Stimulated activated CD4-positive, alpha-beta T cell treated with anti-CD3 and anti-CD28 coated beads, Interleukin-2, amount 100 ng/mL, for 4 hours (primary cell): ENCODE results near the gene SMAD4.
"Not testable (repeated sequence)": the region's sequence is repeated elsewhere in the genome, so short reads cannot be mapped to it uniquely, and the experiment has no call there.

Source experiments
- DNase-seq: peaks from one replicate; pipeline ENCODE4 v3.0.0-alpha.2; 2020; ENCODE audit warnings: low read depth

Gene SMAD4

GRCh38 chr18:51111633-51112355, 81.8 kb downstream of the SMAD4 start:
- not testable (repeated sequence) for DNase-seq

GRCh38 chr18:51116996-51117395, 87.0 kb downstream of the SMAD4 start:
- not testable (repeated sequence) for DNase-seq

- DNase-seq, result not testable (repeated sequence)
Observed at GRCh38 chr18:51119561-51119960, 89.5 kb downstream of the SMAD4 start.

- DNase-seq, result not testable (repeated sequence)
Observed at GRCh38 chr18:51119976-51120375, 90.0 kb downstream of the SMAD4 start.

GRCh38 chr18:51120809-51121596, 91.0 kb downstream of the SMAD4 start:
- DNase-seq, result no peak

GRCh38 chr18:51121597-51121857, 91.5 kb downstream of the SMAD4 start:
- DNase-seq, result no peak

- no peak for DNase-seq
Observed at GRCh38 chr18:51122266-51123045, 92.4 kb downstream of the SMAD4 start.

GRCh38 chr18:51123046-51123395, 93.0 kb downstream of the SMAD4 start:
- DNase-seq, result no peak

- no peak for DNase-seq
Observed at GRCh38 chr18:51123481-51123880, 93.5 kb downstream of the SMAD4 start.

- DNase-seq, result no peak
Observed at GRCh38 chr18:51123936-51124486, 94.0 kb downstream of the SMAD4 start.

- no peak for DNase-seq
Observed at GRCh38 chr18:51125976-51126375, 96.0 kb downstream of the SMAD4 start.

- no peak for DNase-seq
Observed at GRCh38 chr18:51127664-51128063, 97.7 kb downstream of the SMAD4 start.

- no peak for DNase-seq
Observed at GRCh38 chr18:51128533-51128932, 98.5 kb downstream of the SMAD4 start.

- DNase-seq, result no peak
Observed at GRCh38 chr18:51132256-51132935, 102.4 kb downstream of the SMAD4 start.

- no peak for DNase-seq
Observed at GRCh38 chr18:51133580-51134160, 103.7 kb downstream of the SMAD4 start.
